GM19043 (cell line): ENCODE results near the gene FBXO10.
"Not testable (repeated sequence)": the region's sequence is repeated elsewhere in the genome, so short reads cannot be mapped to it uniquely, and the experiment has no call there.

Experiments
- ATAC-seq: cut with Tn5 transposase; IDR thresholded peaks from one replicate; pipeline ENCODE4 v1.9.1; 2021; ENCODE audit warnings: low read depth; ENCODE audit not compliant: unreplicated experiment

FBXO10 gene

DNA sequence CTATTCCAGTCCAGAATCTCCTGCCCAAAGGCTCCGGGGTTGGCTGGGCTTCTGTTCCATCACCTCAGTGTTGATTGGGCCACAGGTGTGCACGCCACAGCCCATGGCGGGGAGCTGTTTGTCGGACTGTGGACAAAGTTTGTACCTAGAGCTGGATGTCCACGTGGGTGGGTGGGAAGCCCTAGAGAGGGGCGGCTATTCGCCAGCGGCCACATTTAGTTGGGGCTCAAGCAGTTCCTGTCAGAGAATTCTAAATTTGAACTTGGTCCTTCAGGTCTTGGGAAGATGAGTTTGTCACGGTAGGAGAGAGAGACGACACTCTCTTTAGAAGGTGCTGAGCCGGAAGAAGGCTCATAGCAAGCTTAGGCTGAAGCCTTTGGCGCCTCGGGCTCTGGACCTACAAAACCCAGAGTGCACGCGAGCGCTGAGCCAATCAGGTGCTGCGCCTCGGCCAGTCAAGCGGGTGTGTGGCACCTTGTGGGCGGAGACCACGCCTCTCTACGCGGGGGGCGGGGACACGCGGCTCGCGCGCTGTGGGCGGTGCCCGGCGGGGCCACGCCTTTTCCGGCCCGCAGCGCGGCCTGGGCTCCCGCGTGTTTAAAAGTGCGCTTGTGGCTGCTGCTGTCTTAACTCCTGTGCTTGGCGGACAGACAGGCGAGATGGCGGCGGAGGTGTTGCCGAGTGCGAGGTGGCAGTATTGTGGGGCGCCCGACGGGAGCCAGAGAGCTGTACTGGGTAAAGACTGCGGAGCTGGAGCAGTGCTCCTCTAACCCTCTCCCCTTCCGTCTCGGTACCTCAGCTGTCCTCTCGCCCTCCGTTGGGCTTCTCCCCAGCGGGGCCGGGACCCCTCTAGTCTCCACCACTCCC is 90.6 kb downstream of the FBXO10 start, which contains the start of gene POLR1E:
TSS of gene POLR1E (plus strand) at position 560 of the 867 bp plus-strand sequence. CDS start at position 660, 100 bp downstream.
- peak; percentile 95 for ATAC-seq

DNA sequence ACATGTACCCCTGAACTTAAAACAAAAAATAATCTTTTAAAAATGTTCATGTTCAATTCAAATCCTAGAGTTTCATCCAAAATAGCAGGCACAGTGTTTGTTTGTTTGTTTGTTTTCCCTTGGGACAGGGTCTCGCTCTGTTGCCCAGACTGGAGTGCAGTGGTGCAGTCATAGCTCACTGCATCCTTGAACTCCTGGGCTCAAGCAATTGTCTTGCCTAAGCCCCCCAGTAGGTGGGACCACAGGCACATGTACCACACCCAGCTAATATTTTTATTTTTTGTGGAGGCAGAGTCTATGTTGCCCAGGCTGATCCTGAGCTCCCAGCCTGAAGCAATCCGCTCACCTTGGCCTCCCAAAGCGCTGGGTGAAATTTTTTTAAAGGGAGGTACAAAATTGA is 95.4 kb downstream of the FBXO10 start:
- ATAC-seq: no peak

DNA sequence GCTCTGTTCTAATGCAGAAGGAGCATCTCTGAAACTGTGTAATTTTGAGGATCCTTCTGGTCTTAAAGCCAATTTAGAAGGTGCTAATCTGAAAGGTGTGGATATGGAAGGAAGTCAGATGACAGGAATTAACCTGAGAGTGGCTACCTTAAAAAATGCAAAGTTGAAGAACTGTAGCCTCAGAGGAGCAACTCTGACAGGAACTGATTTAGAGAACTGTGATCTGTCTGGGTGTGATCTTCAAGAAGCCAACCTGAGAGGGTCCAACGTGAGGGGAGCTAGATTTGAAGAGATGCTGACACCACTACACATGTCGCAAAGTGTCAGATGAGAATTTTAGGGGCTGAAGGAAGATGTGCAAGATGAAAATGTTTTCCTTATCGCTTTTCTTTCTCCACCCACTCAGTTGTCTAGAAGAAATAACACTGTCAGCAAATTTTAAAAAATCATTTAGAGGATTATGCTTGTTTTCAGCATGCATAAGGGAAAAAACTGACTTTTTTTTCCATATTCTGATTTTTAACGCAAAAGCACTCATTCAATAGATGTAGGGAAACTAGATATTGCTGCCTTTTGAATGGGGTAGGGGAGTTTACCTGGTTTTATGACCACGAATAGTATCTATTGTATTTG is 98.1 kb downstream of the FBXO10 start:
- ATAC-seq: not testable (repeated sequence)

DNA sequence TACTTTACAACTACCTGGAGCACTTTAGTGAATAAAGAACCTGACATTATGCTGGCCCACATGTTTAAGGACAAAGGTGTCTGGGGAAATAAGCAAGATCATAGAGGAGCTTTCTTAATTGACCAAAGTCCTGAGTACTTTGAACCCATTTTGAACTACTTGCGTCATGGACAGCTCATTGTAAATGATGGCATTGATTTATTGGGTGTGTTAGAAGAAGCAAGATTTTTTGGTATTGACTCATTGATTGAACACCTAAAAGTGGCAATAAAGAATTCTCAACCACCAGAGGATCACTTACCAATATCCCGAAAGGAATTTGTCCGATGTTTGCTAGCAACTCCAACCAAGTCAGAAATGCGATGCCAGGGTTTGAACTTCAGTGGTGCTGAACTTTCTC is 98.7 kb downstream of the FBXO10 start:
- ATAC-seq: not testable (repeated sequence)

DNA sequence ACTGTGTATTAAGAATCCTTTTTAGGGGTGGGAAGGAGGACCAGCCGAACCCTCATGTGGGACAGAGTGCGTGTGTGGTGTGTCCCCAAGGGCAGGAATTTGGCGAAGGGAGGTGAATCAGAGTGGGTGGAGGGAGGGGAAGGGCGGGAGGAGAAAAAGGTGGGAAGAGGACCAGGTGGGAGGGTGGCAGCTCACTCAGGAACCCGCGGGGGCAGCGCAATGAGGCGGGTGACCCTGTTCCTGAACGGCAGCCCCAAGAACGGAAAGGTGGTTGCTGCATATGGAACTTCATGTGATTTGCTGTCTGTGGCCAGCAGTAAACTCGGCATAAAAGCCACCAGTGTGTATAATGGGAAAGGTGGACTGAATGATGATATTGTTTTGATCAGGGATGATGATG is 99.2 kb downstream of the FBXO10 start:
- ATAC-seq: no peak

DNA sequence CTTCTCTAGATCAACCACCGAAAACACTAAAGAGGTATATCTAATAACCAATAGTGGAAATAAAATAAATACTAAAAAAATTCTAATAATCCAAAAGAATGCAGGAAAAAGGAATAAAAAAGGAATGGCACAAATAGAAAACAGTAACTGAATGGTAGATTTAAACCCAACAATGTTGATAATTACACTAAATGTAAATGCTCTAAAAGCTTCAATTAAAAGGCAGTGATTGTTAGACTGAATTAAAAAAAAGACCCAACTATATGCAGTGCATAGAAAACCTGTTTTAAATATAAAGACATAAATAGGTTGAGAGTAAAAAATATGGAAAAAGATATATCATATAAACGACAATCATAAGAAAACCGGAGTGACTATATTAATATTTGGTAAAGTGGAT is 101.7 kb downstream of the FBXO10 start:
- no peak for ATAC-seq

DNA sequence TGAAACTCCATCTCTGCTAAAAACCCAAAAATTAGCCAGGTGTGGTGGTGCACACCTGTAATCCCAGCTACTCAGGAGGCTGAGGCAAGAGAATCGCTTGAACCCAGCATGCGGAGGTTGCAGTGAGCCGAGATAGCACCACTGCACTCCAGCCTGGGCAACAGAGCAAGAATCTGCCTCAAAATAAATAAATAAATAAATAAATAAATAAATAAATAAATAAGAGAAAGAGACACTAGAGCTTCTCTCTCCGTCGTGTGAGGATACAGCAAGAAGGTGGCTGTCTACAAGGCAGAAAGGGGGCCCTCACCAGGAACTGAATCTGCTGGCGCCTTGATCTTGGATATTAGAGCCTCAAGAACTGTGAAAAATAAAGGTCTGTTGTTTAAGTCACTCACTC is 102.2 kb downstream of the FBXO10 start:
- ATAC-seq: not testable (repeated sequence)

DNA sequence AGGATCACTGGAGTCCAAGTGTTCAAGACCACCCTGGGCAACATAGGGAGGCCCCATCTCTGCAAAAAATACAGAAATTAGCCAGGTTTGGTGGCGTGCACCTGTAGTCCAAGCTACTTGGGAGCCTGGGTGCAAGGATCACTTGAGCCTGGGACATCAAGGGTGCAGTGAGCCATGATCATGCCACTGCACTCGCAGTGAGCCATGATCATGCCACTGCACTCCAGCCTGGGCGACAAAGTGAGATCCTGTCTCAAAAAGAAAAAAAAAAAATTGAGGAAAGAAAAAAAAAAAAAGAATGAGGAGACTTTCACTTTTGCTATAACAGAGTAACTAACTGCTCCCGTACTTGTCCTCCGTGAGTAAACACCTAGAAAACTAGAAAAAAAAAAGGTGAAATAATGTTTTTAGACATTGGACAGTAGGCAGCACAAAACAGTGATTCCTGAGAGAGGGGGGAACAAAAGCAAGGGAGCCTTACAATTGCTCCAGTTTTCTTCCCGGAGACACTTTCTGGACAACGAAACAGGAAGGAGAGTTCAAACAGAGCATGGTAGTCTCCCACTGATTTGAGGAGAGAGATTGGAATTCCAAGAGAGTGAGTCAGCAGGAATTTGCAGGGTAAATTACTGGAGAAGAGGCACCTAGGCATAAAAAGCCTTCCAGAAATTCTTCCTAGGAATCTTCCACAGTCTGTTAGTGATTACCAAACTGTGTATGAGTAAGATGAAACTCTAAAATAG is 104.1 kb downstream of the FBXO10 start:
- no peak for ATAC-seq

DNA sequence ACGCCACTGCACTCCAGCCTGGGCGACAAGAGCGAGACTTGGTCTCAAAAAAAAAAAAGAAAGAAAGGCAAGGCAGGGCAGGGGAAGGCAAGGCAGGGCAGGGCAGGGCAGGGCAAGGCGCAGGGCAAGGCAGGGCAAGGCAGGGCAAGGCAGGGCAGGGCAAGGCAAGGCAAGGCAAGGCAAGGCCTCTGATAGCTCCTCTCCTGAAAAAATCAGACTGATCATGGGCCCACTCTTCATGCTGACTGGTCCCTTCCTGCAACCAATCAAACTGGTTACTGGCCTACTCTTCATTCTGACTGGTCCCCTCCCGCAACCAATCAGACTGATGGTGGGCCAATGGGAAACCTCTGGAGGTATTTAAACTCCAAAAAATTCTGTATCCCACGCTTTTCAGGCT is 107.6 kb downstream of the FBXO10 start:
- no peak for ATAC-seq

DNA sequence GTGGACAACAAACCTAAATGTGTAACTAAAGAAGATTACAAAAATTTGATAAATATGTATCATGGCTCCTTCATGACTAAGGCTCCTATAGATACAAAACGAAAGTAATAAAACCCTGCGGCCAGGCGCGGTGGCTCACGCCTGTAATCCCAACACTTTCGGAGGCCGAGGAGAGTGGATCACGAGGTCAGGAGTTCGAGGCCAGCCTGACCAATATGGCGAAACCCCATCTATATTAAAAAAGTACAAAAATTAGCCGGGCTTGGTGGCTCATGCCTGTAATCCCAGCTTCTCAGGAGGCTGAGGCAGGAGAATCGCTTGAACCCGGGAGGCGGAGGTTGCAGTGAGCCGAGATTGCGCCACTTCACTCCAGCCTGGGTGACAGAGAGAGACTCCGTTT is 108.7 kb downstream of the FBXO10 start:
- not testable (repeated sequence) for ATAC-seq

DNA sequence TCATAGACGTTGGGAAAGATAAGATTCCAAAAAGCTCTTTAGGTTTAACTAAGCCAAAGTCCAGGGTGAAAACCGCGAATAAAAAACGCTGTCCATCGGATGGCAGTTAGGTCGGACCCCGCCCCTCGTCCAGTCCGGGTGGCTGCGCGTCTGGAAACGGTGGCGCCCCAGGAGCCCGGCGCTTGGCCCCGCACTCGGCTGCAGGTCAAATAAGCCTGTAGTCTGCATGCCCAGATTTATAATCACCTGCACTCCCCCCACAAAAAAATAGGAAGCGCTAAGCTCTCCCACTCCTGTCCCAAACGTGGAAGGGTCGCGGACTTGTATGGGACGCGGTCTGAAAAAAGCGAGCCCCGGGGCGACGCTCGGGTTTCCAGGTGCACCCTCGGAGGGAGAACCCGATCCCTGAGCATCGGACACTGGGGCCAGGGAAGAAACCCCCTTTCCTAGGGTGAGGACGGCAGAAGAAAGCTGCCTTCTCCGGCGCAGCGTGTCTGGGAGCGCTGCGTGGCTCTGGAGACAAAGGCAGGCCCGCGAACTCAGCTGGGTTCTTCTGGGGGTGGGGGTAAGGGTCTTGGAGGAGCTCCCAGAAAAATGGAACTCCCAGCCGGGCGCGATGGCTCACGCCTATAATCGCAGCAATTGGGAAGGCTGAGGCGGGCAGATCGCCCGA is 110.0 kb downstream of the FBXO10 start:
- ATAC-seq: peak; percentile 7

DNA sequence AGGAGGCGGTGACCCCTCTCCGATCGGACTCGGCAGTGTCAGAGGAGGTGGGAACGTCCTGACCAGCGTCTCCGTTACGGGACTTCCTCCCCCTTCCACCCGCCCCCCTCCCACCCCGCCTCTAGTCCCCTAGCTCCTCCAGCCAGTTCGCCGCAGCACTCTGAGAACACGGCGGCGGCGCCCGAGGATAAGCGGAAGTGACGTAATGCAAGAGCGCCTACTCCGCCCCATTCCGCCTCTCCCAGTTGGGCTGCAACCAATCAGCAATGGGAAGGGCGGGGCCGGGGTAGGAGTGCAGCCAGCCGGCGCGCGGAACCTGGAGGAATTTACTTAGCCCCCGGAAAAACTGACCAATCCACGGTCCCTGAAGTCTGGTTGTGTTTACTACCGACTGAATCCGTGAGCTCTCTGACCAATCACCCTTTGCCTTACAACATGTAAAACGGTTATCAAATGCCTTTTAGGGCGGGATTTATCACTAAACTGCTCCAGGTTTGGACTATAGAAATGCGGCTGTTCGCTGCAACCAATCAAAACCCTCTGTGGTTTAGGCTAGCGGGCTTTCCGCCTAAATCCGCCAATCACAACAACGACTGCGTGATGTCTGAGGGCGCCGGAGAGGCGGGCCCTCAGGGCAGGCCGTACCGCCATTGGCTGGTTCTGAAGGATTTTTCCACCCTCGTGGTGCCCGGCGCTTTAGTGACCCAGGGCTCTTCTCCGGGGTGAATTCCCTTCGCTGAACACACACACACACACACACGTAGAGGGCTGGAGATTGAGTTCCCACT is 110.7 kb downstream of the FBXO10 start, which contains the start of gene ZBTB5:
TSS of gene ZBTB5 (minus strand) at position 202 of the 788 bp plus-strand sequence. CDS start 22,899 bp downstream, outside the sequence.
- ATAC-seq: peak; percentile 76

DNA sequence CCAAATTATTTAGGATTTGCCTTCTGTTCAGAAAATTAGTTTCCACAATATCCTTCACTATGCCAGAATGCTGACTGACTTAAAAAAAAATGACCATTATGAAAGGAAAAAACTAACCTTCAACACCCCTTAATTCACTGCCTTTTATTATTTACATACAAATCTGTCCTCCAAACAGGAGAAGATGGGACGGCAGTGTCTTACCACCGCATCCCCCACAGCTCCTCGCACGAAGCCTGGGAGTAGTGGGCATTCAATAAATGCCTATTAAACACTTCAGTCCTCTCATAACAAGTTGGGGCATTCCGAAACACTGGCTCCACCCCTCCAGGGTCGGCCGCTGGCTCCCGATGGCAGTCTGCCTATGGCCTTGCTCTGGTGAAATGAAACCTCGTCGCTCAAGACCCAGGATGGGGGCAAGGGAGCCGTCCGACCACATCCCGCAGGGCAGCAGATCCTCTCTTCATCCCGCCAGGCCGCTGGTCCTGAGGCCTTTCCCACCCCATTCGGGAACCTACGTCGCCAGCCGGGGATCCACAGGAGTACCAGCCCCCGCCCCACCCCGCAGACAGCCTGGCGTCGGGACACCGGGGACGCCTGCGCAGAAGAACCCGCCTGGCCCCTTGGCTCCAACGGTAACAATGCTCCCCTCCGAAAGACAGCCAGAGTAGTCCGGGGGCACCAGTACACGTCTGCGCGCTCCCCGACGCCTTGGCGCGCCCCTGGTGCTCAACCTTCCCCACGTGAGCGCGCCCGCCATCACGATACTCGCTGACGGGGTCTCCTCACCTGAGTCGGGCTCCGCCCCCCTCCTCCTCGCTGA is 111.5 kb downstream of the FBXO10 start:
- ATAC-seq: peak; percentile 22

DNA sequence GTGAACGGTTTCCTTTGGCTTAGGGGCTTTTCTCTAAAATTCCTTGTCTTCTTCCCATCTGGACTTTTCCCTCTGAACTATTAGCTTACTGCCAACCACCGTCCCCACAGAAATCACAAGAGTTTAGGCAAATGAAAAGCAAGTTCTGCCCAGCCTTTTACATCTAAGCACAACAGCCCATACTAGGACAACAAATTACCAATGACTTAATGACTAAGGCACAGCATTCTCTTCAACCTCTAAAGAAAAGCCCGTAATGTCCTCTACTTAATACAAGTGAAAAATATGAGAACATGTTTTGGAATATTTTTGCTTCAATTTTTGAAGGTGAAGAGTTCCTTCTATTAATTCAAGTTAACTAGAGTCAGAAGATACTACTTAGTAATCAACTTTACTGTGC is 112.2 kb downstream of the FBXO10 start:
- ATAC-seq: no peak
